GM12873 (cell line): Measurements from ENCODE around the gene TRIM17.

Source experiments
- CTCF ChIP-seq: IDR thresholded peaks from 2 replicates; pipeline ENCODE4 v1.5.1; 2012; ENCODE audit warnings: low read depth, mild to moderate bottlenecking, moderate library complexity, low read length, control low read depth; ENCODE audit not compliant: insufficient read depth; ENCODE audit errors: missing control alignments

The TRIM17 gene

GRCh38 chr1:228408041-228408868, 8.4 kb downstream of the TRIM17 start:
- TF ChIP-seq CTCF = no peak

- no peak for TF ChIP-seq CTCF
Measured at GRCh38 chr1:228407106-228408040, 9.3 kb downstream of the TRIM17 start.

GRCh38 chr1:228405979-228406228, 10.8 kb downstream of the TRIM17 start:
- TF ChIP-seq CTCF = no peak

GRCh38 chr1:228405200-228405978, 11.3 kb downstream of the TRIM17 start:
- TF ChIP-seq CTCF = no peak

- TF ChIP-seq CTCF = no peak
Measured at GRCh38 chr1:228404107-228404720, 12.4 kb downstream of the TRIM17 start.

- TF ChIP-seq CTCF = no peak
Measured at GRCh38 chr1:228403231-228403631, 13.4 kb downstream of the TRIM17 start.
